Vagina (tissue), 2 donors: Measurements from ENCODE around the gene DUOXA2.

Experiments used
- CTCF ChIP-seq, 3 experiments: fragments of 450-650 bp in 2 of 3; fragments of 200-600 bp in 1 of 3; sonication (generic) in 1 of 3; IDR thresholded peaks; one replicate each; pipeline ENCODE4 v1.5.1; 2017 to 2019; ENCODE audit warnings: antibody characterized with exemption in 3 of 3, mild to moderate bottlenecking in 2 of 3, moderate library complexity in 2 of 3
- POLR2A ChIP-seq, 2 donors: fragments of 450-650 bp; IDR thresholded peaks; one replicate each; pipeline ENCODE4 v1.6.1; 2017; ENCODE audit warnings: antibody characterized with exemption in 2 of 2, mild to moderate bottlenecking in 2 of 2, moderate library complexity in 2 of 2
- POLR2AphosphoS5 ChIP-seq, 2 donors: sonication (generic); formaldehyde crosslinking; IDR thresholded peaks; one replicate each; pipeline ENCODE4 v1.9.0; 2017; ENCODE audit warnings: antibody characterized with exemption in 2 of 2, mild to moderate bottlenecking in 2 of 2, low read depth in 1 of 2; ENCODE audit not compliant: insufficient read depth in 1 of 2

GRCh38 chr15:45114076-45114750 is at the start of gene DUOXA2, which contains the start of gene DUOX2:
- TF ChIP-seq POLR2AphosphoS5 (IDR thresholded peaks at IDR 0.05; ENCODE audit: insufficient read depth in 1 of 2, low read depth in 1 of 2) (no peak), CTCF (IDR thresholded peaks at IDR 0.05) (no peak), POLR2A (IDR thresholded peaks at IDR 0.05) (no peak)
